Endothelial cell of umbilical vein (primary cell): ENCODE data around the gene USH2A.

ENCODE experiments used
- CTCF ChIP-seq, 2 donors: IDR thresholded peaks; 1 replicate in 1 of 2; 2 replicates in 1 of 2; pipeline ENCODE4 v1.5.1; 2011; ENCODE audit warnings: low read length in 2 of 2, mild to moderate bottlenecking in 2 of 2, moderate library complexity in 2 of 2, control low read depth in 1 of 2, inconsistent platforms in 1 of 2, low read depth in 1 of 2; ENCODE audit not compliant: insufficient read depth in 1 of 2; ENCODE audit errors: extremely low read depth in 1 of 2
- EZH2 ChIP-seq: IDR thresholded peaks from 2 replicates; pipeline ENCODE4 v1.6.1; 2012; ENCODE audit warnings: borderline replicate concordance, low read depth, mild to moderate bottlenecking, moderate library complexity, low read length, inconsistent platforms; ENCODE audit not compliant: severe bottlenecking
- FOS ChIP-seq: IDR thresholded peaks from 2 replicates; pipeline ENCODE4 v1.6.1; 2011; ENCODE audit warnings: mild to moderate bottlenecking, low read length, moderate library complexity, borderline replicate concordance; ENCODE audit not compliant: insufficient read depth
- MAX ChIP-seq: IDR thresholded peaks from 2 replicates; pipeline ENCODE4 v1.6.1; 2011; ENCODE audit not compliant: insufficient read depth, insufficient read length
- MYC ChIP-seq: IDR thresholded peaks from one replicate; pipeline ENCODE4 v1.6.1; 2011; ENCODE audit warnings: mild to moderate bottlenecking, low read depth, low read length
- POLR2A ChIP-seq: IDR thresholded peaks from 2 replicates; pipeline ENCODE4 v1.6.1; 2012; ENCODE audit warnings: low read depth, mild to moderate bottlenecking, control low read depth, low read length
- POLR2AphosphoS5 ChIP-seq: IDR thresholded peaks from 2 replicates; pipeline ENCODE4 v1.6.1; 2012; ENCODE audit warnings: low read depth, mild to moderate bottlenecking, control low read depth, low read length, moderate library complexity; ENCODE audit not compliant: insufficient read depth

- no peak for TF ChIP-seq EZH2
- TF ChIP-seq CTCF (IDR thresholded peaks at IDR 0.05; ENCODE audit: extremely low read depth in 1 of 2, insufficient read depth in 1 of 2, low read depth in 1 of 2, low read length in 2 of 2) = no peak
- no peak for TF ChIP-seq MYC
- no peak for TF ChIP-seq MAX
- TF ChIP-seq POLR2A = no peak
- TF ChIP-seq FOS = no peak
- TF ChIP-seq POLR2AphosphoS5 = no peak
These were observed 823.7 kb downstream of the USH2A start for GRCh38 chr1:215599418-215600074.
